ENCODE measurements around the gene SHROOM2.
"Not testable (repeated sequence)": the region's sequence is repeated elsewhere in the genome, so short reads cannot be mapped to it uniquely, and the experiment has no call there.

SHROOM2 gene

GRCh38 chrX:9786798-9787635, 788 bp downstream of the SHROOM2 start:
- no peak for DNase-seq

GRCh38 chrX:9788911-9789310, 2.7 kb downstream of the SHROOM2 start:
- no peak for DNase-seq

- no peak for DNase-seq
Measured at GRCh38 chrX:9789555-9789954, 3.3 kb downstream of the SHROOM2 start.

- DNase-seq = no peak
Measured at GRCh38 chrX:9790866-9791265, 4.6 kb downstream of the SHROOM2 start.

- DNase-seq = no peak
Measured at GRCh38 chrX:9794495-9794894, 8.3 kb downstream of the SHROOM2 start.

GRCh38 chrX:9797384-9798360, 11.4 kb downstream of the SHROOM2 start:
- no peak for DNase-seq

GRCh38 chrX:9802737-9803136, 16.5 kb downstream of the SHROOM2 start:
- no peak for DNase-seq

GRCh38 chrX:9804444-9804843, 18.2 kb downstream of the SHROOM2 start:
- DNase-seq = no peak

GRCh38 chrX:9805956-9806355, 19.7 kb downstream of the SHROOM2 start:
- no peak for DNase-seq

GRCh38 chrX:9807355-9808182, 21.3 kb downstream of the SHROOM2 start:
- DNase-seq = no peak

- DNase-seq = not testable (repeated sequence)
Measured at GRCh38 chrX:9809876-9810275, 23.6 kb downstream of the SHROOM2 start.

- DNase-seq = not testable (repeated sequence)
Measured at GRCh38 chrX:9811086-9811485, 24.9 kb downstream of the SHROOM2 start.

- no peak for DNase-seq
Measured at GRCh38 chrX:9816084-9816700, 30.0 kb downstream of the SHROOM2 start.

GRCh38 chrX:9821572-9821971, 35.3 kb downstream of the SHROOM2 start:
- no peak for DNase-seq

- no peak for DNase-seq
Measured at GRCh38 chrX:9824554-9824953, 38.3 kb downstream of the SHROOM2 start.

- no peak for DNase-seq
Measured at GRCh38 chrX:9825129-9825790, 39.0 kb downstream of the SHROOM2 start.

GRCh38 chrX:9825966-9826365, 39.7 kb downstream of the SHROOM2 start:
- no peak for DNase-seq

GRCh38 chrX:9829308-9830267, 43.4 kb downstream of the SHROOM2 start:
- peak; percentile 87 for DNase-seq

GRCh38 chrX:9832811-9833210, 46.6 kb downstream of the SHROOM2 start:
- no peak for DNase-seq

GRCh38 chrX:9835585-9836210, 49.5 kb downstream of the SHROOM2 start:
- DNase-seq = no peak
